SU-DHL-6 (cell line): ENCODE data around the gene FOXD3.

Source experiments
- CTCF ChIP-seq: fragments of 200-600 bp; sonication (generic); IDR thresholded peaks from one replicate; pipeline ENCODE4 v1.5.1; 2017; ENCODE audit warnings: antibody characterized with exemption, mild to moderate bottlenecking, low read length, moderate library complexity; ENCODE audit not compliant: insufficient read depth, poor library complexity, severe bottlenecking
- EZH2phosphoT487 ChIP-seq: fragments of 200-600 bp; sonication (generic), shearing (Covaris generic); conservative IDR thresholded peaks from 2 replicates; pipeline ENCODE4 v1.6.1; 2018; ENCODE audit warnings: mild to moderate bottlenecking, antibody characterized with exemption, low read length, moderate library complexity, mixed read lengths

- TF ChIP-seq CTCF (no peak), EZH2phosphoT487 (no peak)
These were observed 40.6 kb upstream of the FOXD3 start for GRCh38 chr1:63281753-63282152.
